Common myeloid progenitor, CD34-positive (primary cell): ENCODE measurements around the gene VWA2.

Experiments
- CTCF ChIA-PET: fragments of 350-600 bp; sonication (Branson Sonifier 250); formaldehyde crosslinking; loops from one replicate; lab custom pipeline; 2021; ENCODE audit warnings: antibody characterized with exemption; lab: Charles Lee
- POLR2A ChIA-PET: fragments of 350-600 bp; sonication (Branson Sonifier 250); formaldehyde crosslinking; loops from one replicate; lab custom pipeline; 2021; ENCODE audit warnings: antibody characterized with exemption; lab: Charles Lee
- DNase-seq, 3 donors: peaks; one replicate each; pipeline versions ENCODE4 v3.0.0 to v3.0.0-alpha.2; 2013
- H3K27ac ChIP-seq, 2 experiments: 1 replicate in 1 of 2; 2 replicates in 1 of 2; pipeline ENCODE4 v1.7.0; 2013; ENCODE audit warnings: inconsistent platforms in 2 of 2, low read length in 2 of 2, mild to moderate bottlenecking in 2 of 2, low read depth in 1 of 2, moderate library complexity in 1 of 2; ENCODE audit not compliant: severe bottlenecking in 2 of 2, insufficient read depth in 1 of 2, poor library complexity in 1 of 2
- H3K27me3 ChIP-seq, 5 experiments: replicated peaks in 2 of 5; 1 replicate in 3 of 5; 2 replicates in 2 of 5; pipeline versions ENCODE4 v1.6.1 to v1.7.0; 2013; ENCODE audit warnings: low read length in 4 of 5, mild to moderate bottlenecking in 2 of 5, moderate library complexity in 2 of 5, inconsistent platforms in 1 of 5; ENCODE audit not compliant: insufficient read depth in 5 of 5, control insufficient read depth in 4 of 5
- H3K36me3 ChIP-seq, 4 experiments: 1 replicate in 2 of 4; 2 replicates in 2 of 4; pipeline versions ENCODE4 v1.6.1 to v1.7.0; 2013; ENCODE audit warnings: low read length in 3 of 4, control low read depth in 1 of 4, mild to moderate bottlenecking in 1 of 4; ENCODE audit not compliant: control insufficient read depth in 4 of 4, insufficient read depth in 4 of 4
- H3K4me1 ChIP-seq, 4 experiments: 1 replicate in 3 of 4; 2 replicates in 1 of 4; pipeline versions ENCODE4 v1.6.1 to v1.7.1; 2013; ENCODE audit warnings: low read length in 3 of 4, mild to moderate bottlenecking in 3 of 4, control low read depth in 1 of 4, inconsistent platforms in 1 of 4, moderate library complexity in 1 of 4; ENCODE audit not compliant: control insufficient read depth in 4 of 4, insufficient read depth in 4 of 4; ENCODE audit errors: control extremely low read depth in 1 of 4
- H3K4me3 ChIP-seq, 7 experiments: 1 replicate in 4 of 7; 2 replicates in 3 of 7; pipeline versions ENCODE4 v1.5.1 to v1.7.0; 2013; ENCODE audit warnings: mild to moderate bottlenecking in 7 of 7, low read length in 6 of 7, moderate library complexity in 6 of 7, inconsistent platforms in 2 of 7, low read depth in 2 of 7, control low read depth in 1 of 7; ENCODE audit not compliant: insufficient read depth in 4 of 7, control insufficient read depth in 1 of 7; ENCODE audit errors: extremely low read depth in 1 of 7
- H3K9me3 ChIP-seq, 5 experiments: 1 replicate in 4 of 5; 2 replicates in 1 of 5; pipeline versions ENCODE4 v1.6.1 to v1.7.1; 2013; ENCODE audit warnings: low read length in 4 of 5, mild to moderate bottlenecking in 2 of 5, inconsistent platforms in 1 of 5, low read depth in 1 of 5, moderate library complexity in 1 of 5; ENCODE audit not compliant: control insufficient read depth in 4 of 5, insufficient read depth in 2 of 5; ENCODE audit errors: control extremely low read depth in 1 of 5
- WGBS: methylation state at CpG from one replicate; pipeline ENCODE4 v1.1.5; 2013; ENCODE audit not compliant: insufficient coverage; 5-methylcytosine and 5-hydroxymethylcytosine counted together

VWA2 gene

DNA sequence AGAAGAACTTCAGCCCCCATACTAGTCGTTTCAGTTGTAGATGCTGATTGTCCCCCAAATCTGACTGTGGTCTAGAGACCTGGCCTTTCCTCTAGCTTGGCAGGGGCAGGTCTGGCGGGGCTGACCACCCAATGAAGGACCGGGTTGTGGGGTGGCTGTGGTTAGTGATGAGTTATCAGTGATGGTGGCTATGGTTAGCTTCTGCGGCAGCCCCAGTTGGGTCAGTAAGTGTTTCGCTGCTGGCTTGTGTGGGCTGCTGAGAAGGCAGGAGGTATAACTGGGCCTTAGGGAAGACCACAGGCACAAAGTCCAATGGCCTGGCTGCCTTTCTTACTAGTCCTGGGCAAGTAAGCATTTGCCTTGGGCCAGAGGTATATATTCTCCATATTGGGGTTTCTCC, 21.3 kb downstream of the VWA2 start:
- no peak for DNase-seq
- no peak overlapping the region for H3K27ac ChIP-seq
- 100% methylated on average over 4 of the region's 5 CpGs for WGBS
- no peaks in the 10 kb centered on the region for H3K27me3 ChIP-seq
- no peaks in the 10 kb centered on the region for H3K9me3 ChIP-seq
- H3K36me3 ChIP-seq, result no peaks in the 10 kb centered on the region
- ChIA-PET POLR2A (interaction anchor here (0.6 kb wide), 1 partner anchor 692 kb away, joined by 3 read pairs; no protein-coding TSS in a partner anchor), CTCF (interaction anchor here (1.4 kb wide), 1 partner anchor 10 kb away, joined by 3 read pairs; no protein-coding TSS in a partner anchor)
- no peak overlapping the region for H3K4me3 ChIP-seq
- peaks cover 0 to 2% (median 0%) of the 10 kb centered on the region in 4 experiments for H3K4me1 ChIP-seq

- POLR2A ChIA-PET, result no interaction called here
- Histone ChIP-seq H3K27me3 (no peaks in the 10 kb centered on the region), H3K9me3 (no peaks in the 10 kb centered on the region), H3K4me1 (peaks cover 0 to 2% (median 0%) of the 10 kb centered on the region in 4 experiments), H3K27ac (no peak overlapping the region), H3K36me3 (no peaks in the 10 kb centered on the region), H3K4me3 (no peak overlapping the region)
- DNase-seq, result no peak
- 80% methylated on average over 1 of the region's 2 CpGs for WGBS
- CTCF ChIA-PET, result interaction anchor here (1.4 kb wide), 1 partner anchor 11 kb away, joined by 3 read pairs; no protein-coding TSS in a partner anchor
Observed at GRCh38 chr10:114261076-114261475, 22.0 kb downstream of the VWA2 start.

- no peaks in the 10 kb centered on the region for H3K36me3 ChIP-seq
- H3K27ac ChIP-seq, result no peak overlapping the region
- H3K4me3 ChIP-seq, result no peak overlapping the region
- DNase-seq, result no peak
- H3K27me3 ChIP-seq, result no peaks in the 10 kb centered on the region
- CTCF ChIA-PET, result interaction anchor here (0.8 kb wide), 1 partner anchor 12 kb away, joined by 3 read pairs; no protein-coding TSS in a partner anchor
- POLR2A ChIA-PET, result no interaction called here
- WGBS, result 90% methylated on average over 2 of the region's 4 CpGs
- no peaks in the 10 kb centered on the region for H3K9me3 ChIP-seq
- H3K4me1 ChIP-seq, result peaks cover 0 to 7% (median 0%) of the 10 kb centered on the region in 4 experiments
Observed at GRCh38 chr10:114262496-114262895, 23.4 kb downstream of the VWA2 start.

DNA sequence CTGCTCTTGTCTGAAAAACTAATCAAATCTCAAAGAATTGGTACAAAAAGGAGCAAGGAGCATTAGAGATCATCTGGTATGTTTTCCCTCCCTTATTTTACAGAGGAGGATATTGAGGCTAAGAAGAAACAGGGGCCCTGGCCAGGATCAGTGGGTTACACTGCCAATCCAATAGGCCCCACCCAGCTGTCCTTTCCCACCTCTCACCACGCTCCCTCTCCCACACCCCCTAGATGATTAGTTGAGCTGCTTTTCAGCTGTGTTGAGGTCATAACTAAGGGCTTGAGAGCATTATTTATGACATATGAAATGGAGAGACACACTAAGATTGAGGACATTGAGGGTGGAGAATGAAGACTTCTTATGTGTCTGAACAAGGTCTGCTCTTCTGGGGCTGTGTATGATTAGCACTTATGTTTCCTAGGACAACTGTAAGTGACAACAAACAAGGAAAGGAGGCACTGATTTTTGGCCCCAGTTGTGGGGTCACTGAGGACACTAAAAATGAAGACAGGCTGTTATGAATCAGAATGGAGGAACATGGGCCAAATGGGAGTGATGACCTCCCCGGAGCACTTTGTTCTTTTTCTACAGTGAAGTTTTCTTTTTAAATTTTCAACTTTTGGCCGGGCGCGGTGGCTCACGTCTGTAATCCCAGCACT, 26.5 kb downstream of the VWA2 start:
- CTCF ChIA-PET, result no interaction called here
- no peak for DNase-seq
- no peaks in the 10 kb centered on the region for H3K27me3 ChIP-seq
- no peak overlapping the region for H3K4me3 ChIP-seq
- H3K36me3 ChIP-seq, result no peaks in the 10 kb centered on the region
- H3K9me3 ChIP-seq, result no peaks in the 10 kb centered on the region
- peaks cover 0 to 5% (median 0%) of the 10 kb centered on the region in 4 experiments for H3K4me1 ChIP-seq
- H3K27ac ChIP-seq, result peak overlapping the region in 1 of 2 experiments; percentile 19
- POLR2A ChIA-PET, result no interaction called here
- WGBS, result 98% methylated on average over 5 of the region's 6 CpGs

- POLR2A ChIA-PET, result no interaction called here
- WGBS, result 75% methylated on average over 2 of the region's 5 CpGs
- DNase-seq, result peak; percentile 39 to 81 (median 51)
Observed at GRCh38 chr10:114266521-114266920, 27.5 kb downstream of the VWA2 start.

DNA sequence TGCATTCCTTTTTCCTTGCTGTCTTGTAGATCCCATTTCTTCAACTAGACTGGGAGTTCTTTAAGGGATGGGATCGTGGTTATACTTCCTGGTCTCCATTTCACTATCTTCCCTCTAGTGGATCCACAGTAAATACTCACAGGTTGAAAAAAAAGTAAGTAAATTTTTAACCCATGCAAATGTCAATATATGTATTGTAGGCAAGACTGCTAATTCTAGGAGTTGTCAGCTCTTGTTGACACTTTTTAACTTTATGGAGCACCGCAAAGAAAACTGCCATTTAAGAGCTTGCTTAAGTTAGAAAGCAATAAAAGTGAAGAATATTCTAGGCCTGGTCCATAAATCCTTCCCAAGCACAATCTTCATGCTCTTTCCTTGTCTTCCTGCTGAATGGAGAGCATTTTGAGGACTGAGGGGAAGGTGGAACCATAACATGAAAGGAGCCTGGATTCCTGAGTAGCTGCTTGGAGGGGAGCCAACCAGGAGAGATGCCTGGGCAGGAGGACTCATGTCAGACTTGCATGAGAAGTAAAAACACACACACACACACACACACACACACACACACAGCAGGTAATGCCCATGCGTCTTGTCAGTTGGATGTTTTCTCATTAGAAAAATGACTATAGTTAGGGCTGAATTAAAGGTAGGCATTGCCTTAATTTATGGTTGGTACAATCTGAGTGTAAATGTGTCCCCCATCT, 32.2 kb downstream of the VWA2 start:
- H3K4me3 ChIP-seq, result no peak overlapping the region
- H3K4me1 ChIP-seq, result peaks cover 0 to 5% (median 0%) of the 10 kb centered on the region in 4 experiments
- H3K9me3 ChIP-seq, result no peaks in the 10 kb centered on the region
- WGBS, result 80% methylated on average over 1 of the region's 3 CpGs
- no peak overlapping the region for H3K27ac ChIP-seq
- no peaks in the 10 kb centered on the region for H3K36me3 ChIP-seq
- POLR2A ChIA-PET, result interaction anchor here (0.6 to 0.7 kb wide), 2 partner anchors 13 to 428 kb away, joined by 4 read pairs; no protein-coding TSS in a partner anchor
- peaks cover 0 to 2% (median 0%) of the 10 kb centered on the region in 5 experiments for H3K27me3 ChIP-seq
- DNase-seq, result no peak
- CTCF ChIA-PET, result no interaction called here

More at GRCh38 chr10:114266521-114266920, 27.5 kb downstream of the VWA2 start:
- Histone ChIP-seq H3K36me3 (no peaks in the 10 kb centered on the region), H3K4me1 (peaks cover 0 to 5% (median 0%) of the 10 kb centered on the region in 4 experiments), H3K9me3 (no peaks in the 10 kb centered on the region), H3K27ac (no peak overlapping the region), H3K4me3 (no peak overlapping the region), H3K27me3 (no peaks in the 10 kb centered on the region)
- CTCF ChIA-PET, result no interaction called here

GRCh38 chr10:114271779-114272167, 32.7 kb downstream of the VWA2 start:
- no peak overlapping the region for H3K27ac ChIP-seq
- DNase-seq, result no peak
- POLR2A ChIA-PET, result interaction anchor here (0.7 kb wide), 1 partner anchor 14 kb away, joined by 4 read pairs; no protein-coding TSS in a partner anchor
- no peaks in the 10 kb centered on the region for H3K9me3 ChIP-seq
- no peaks in the 10 kb centered on the region for H3K36me3 ChIP-seq
- CTCF ChIA-PET, result no interaction called here
- H3K4me3 ChIP-seq, result no peak overlapping the region
- H3K4me1 ChIP-seq, result peaks cover 0 to under 1% (median 0%) of the 10 kb centered on the region in 4 experiments
- H3K27me3 ChIP-seq, result peaks cover 0 to 2% (median 0%) of the 10 kb centered on the region in 5 experiments
- WGBS, result 100% methylated on average over 4 of the region's 4 CpGs
